Panc1 (cell line): ENCODE data around the gene ZNF45. TPM values are rescaled to one million over a fixed set of nuclear protein-coding genes. Genes with fewer than 3 reads are reported as not detected.
A peak's percentile ranks its signal among the peaks of the same experiment; 100 is the strongest.

Source experiments
- ATAC-seq: fragments of 200-7000 bp; cut with Tn5 transposase; 2 replicates; pipeline ENCODE4 v1.9.1; 2020; ENCODE audit warnings: mild to moderate bottlenecking, moderate library complexity
- BruUV-seq: library from RNA; stranded (reverse); fragments of 400-500 nt; replicated peaks from 2 replicates; lab custom pipeline; 2021; lab: Mats Ljungman, UMichigan
- CTCF ChIA-PET: fragments of 300-600 bp; sonication (Branson Sonifier 250); formaldehyde crosslinking; loops from one replicate; lab custom pipeline; 2022; ENCODE audit warnings: antibody characterized with exemption; lab: Charles Lee
- POLR2A ChIA-PET: fragments of 300-600 bp; sonication (Branson Sonifier 250); formaldehyde crosslinking; loops from one replicate; lab custom pipeline; 2022; ENCODE audit warnings: antibody characterized with exemption; lab: Charles Lee
- DNase-seq: peaks from one replicate; pipeline ENCODE4 v3.0.0-alpha.2; 2010; ENCODE audit warnings: low read depth, low spot score
- H3K27ac ChIP-seq: 2 replicates; pipeline ENCODE4 v1.5.1; 2011; ENCODE audit warnings: mild to moderate bottlenecking, low read length, inconsistent platforms
- H3K27me3 ChIP-seq: fragments of 200-500 bp; sonication (Bioruptor generic); 2 replicates; pipeline ENCODE4 v1.6.0; 2014; ENCODE audit warnings: low read length, inconsistent platforms; ENCODE audit not compliant: control insufficient read depth, insufficient read depth
- H3K36me3 ChIP-seq: fragments of 200-500 bp; sonication (Bioruptor generic); 2 replicates; pipeline ENCODE4 v1.5.1; 2014; ENCODE audit warnings: inconsistent platforms, mild to moderate bottlenecking, low read length, moderate library complexity; ENCODE audit not compliant: control insufficient read depth, insufficient read depth
- H3K4me1 ChIP-seq: 2 replicates; pipeline ENCODE4 v1.5.1; 2011; ENCODE audit warnings: inconsistent platforms, mild to moderate bottlenecking, low read length, moderate library complexity; ENCODE audit not compliant: control insufficient read depth, insufficient read depth
- H3K4me3 ChIP-seq, 2 experiments: 2 replicates each; pipeline ENCODE4 v1.5.1; 2011 to 2012; ENCODE audit warnings: low read depth in 2 of 2, low read length in 2 of 2, mild to moderate bottlenecking in 2 of 2, inconsistent platforms in 1 of 2, moderate library complexity in 1 of 2
- H3K9me3 ChIP-seq: fragments of 200-500 bp; sonication (Bioruptor generic); 2 replicates; pipeline ENCODE4 v1.5.1; 2014; ENCODE audit warnings: low read depth, mild to moderate bottlenecking, inconsistent platforms, low read length, moderate library complexity; ENCODE audit not compliant: control insufficient read depth, insufficient read depth
- CTCF ChIP-seq: fragments of 450-650 bp; IDR thresholded peaks from 2 replicates; pipeline ENCODE4 v1.5.1; 2017; ENCODE audit warnings: mild to moderate bottlenecking
- POLR2AphosphoS5 ChIP-seq: IDR thresholded peaks from 2 replicates; pipeline ENCODE4 v1.6.1; 2012; ENCODE audit warnings: mild to moderate bottlenecking, low read depth, low read length, moderate library complexity
- REST ChIP-seq, 2 experiments: IDR thresholded peaks; 2 replicates each; pipeline ENCODE4 v1.6.1; 2011 to 2012; ENCODE audit warnings: low read depth in 2 of 2, control low read depth in 1 of 2, low read length in 1 of 2, mild to moderate bottlenecking in 1 of 2, moderate library complexity in 1 of 2; ENCODE audit not compliant: insufficient read depth in 1 of 2
- SIN3A ChIP-seq: IDR thresholded peaks from 2 replicates; pipeline ENCODE4 v1.6.1; 2012; ENCODE audit warnings: low read depth, mild to moderate bottlenecking, low read length, moderate library complexity, borderline replicate concordance; ENCODE audit not compliant: insufficient read depth
- TCF7L2 ChIP-seq: IDR thresholded peaks from 2 replicates; pipeline ENCODE4 v1.6.1; 2011; ENCODE audit warnings: mild to moderate bottlenecking, low read depth, low read length, inconsistent platforms
- in situ Hi-C: cut with HindIII; loops from 2 replicates; pipeline ENCODE4 v1.10.0; 2016; ENCODE audit warnings: low sequenced_read_pairs, low pct_unique_long_range_greater_than_20kb
- intact Hi-C: fragments of 100-400 bp; cut with micrococcal nuclease; formaldehyde crosslinking; loops from one replicate; pipeline ENCODE4 v1.10.0; 2022; ENCODE audit not compliant: unreplicated experiment
- total RNA-seq: library from RNA; stranded (reverse); gene quantifications from one replicate; pipeline ENCODE4 v1.2.1, GENCODE V29; 2021; ENCODE audit not compliant: unreplicated experiment

Gene ZNF45
- total RNA-seq, 1 experiment from 2014 or later, result 10.7 TPM

GRCh38 chr19:43934055-43934984 lies 762 bp downstream of the ZNF45 start:
- in situ Hi-C loops (no loop called here), intact Hi-C loops (no loop called here)
- TF ChIP-seq SIN3A, result no peak
- TF ChIP-seq REST (IDR thresholded peaks at IDR 0.05; ENCODE audit: insufficient read depth in 1 of 2, low read depth in 2 of 2, low read length in 1 of 2), result no peak
- no peak for TF ChIP-seq CTCF
- TF ChIP-seq POLR2AphosphoS5, result no peak
- no peak for TF ChIP-seq TCF7L2
- Histone ChIP-seq H3K4me1 (0 out of 2 replicates have a peak, but pooled peaks cover 4% of the 10 kb centered on the region), H3K4me3 (peak overlapping the region; percentile 82 to 83), H3K36me3 (peaks cover 4% of the 10 kb centered on the region), H3K9me3 (peaks cover 1% of the 10 kb centered on the region; the same call in 1 of the 2 replicates), H3K27ac (peak overlapping the region; percentile 87), H3K27me3 (no peaks in the 10 kb centered on the region)
- no peak for DNase-seq
- ATAC-seq, result 0 out of 2 replicates have a peak, but pooled peaks have one; percentile 10
- BruUV-seq, result TSS peak; percentile 70
- POLR2A ChIA-PET, result no interaction called here
- CTCF ChIA-PET, result no interaction called here

GRCh38 chr19:43928820-43929219 lies 6.3 kb downstream of the ZNF45 start:
- CTCF ChIA-PET, result no interaction called here
- BruUV-seq, result no TSS peak
- Histone ChIP-seq H3K36me3 (peaks cover 14% of the 10 kb centered on the region; the same call in 1 of the 2 replicates), H3K9me3 (no peaks in the 10 kb centered on the region), H3K27ac (no peak overlapping the region), H3K4me1 (no peaks in the 10 kb centered on the region), H3K4me3 (no peak overlapping the region), H3K27me3 (no peaks in the 10 kb centered on the region)
- TF ChIP-seq CTCF (no peak), REST (IDR thresholded peaks at IDR 0.05; ENCODE audit: insufficient read depth in 1 of 2, low read depth in 2 of 2, low read length in 1 of 2) (no peak), TCF7L2 (no peak), POLR2AphosphoS5 (no peak), SIN3A (no peak)
- no peak for ATAC-seq
- intact Hi-C loops (no loop called here), in situ Hi-C loops (no loop called here)
- POLR2A ChIA-PET, result no interaction called here
- DNase-seq, result no peak
